H9 (cell line): ENCODE measurements around the gene AADAT. TPM values are rescaled to one million over a fixed set of nuclear protein-coding genes. Genes with fewer than 3 reads are reported as not detected.
A peak's percentile ranks its signal among the peaks of the same experiment; 100 is the strongest.

ENCODE experiments used
- DNase-seq: peaks from one replicate; pipeline ENCODE4 v3.0.0-alpha.2; 2017
- H2AFZ ChIP-seq: one replicate; pipeline ENCODE4 v1.6.1; 2013; ENCODE audit warnings: mild to moderate bottlenecking, low read length, control low read depth, moderate library complexity
- H2AK5ac ChIP-seq: 2 replicates; pipeline ENCODE4 v1.6.1; 2013; ENCODE audit warnings: low read length, control low read depth, mixed read lengths; ENCODE audit not compliant: insufficient read length
- H2BK120ac ChIP-seq: one replicate; pipeline ENCODE4 v1.6.1; 2013; ENCODE audit warnings: low read depth, mild to moderate bottlenecking, low read length, control low read depth, inconsistent platforms; ENCODE audit not compliant: poor library complexity, severe bottlenecking
- H2BK12ac ChIP-seq: 2 replicates; pipeline ENCODE4 v1.6.1; 2013; ENCODE audit warnings: low read length, control low read depth, mixed read lengths, low read depth; ENCODE audit not compliant: insufficient read length
- H2BK15ac ChIP-seq: 2 replicates; pipeline ENCODE4 v1.6.1; 2013; ENCODE audit warnings: low read depth, low read length, control low read depth
- H2BK20ac ChIP-seq: one replicate; pipeline ENCODE4 v1.6.1; 2013; ENCODE audit warnings: low read depth, mild to moderate bottlenecking, low read length, control low read depth, inconsistent platforms; ENCODE audit not compliant: poor library complexity, severe bottlenecking
- H2BK5ac ChIP-seq: 2 replicates; pipeline ENCODE4 v1.6.1; 2013; ENCODE audit warnings: low read length, control low read depth, mixed read lengths; ENCODE audit not compliant: insufficient read length
- H3K14ac ChIP-seq: 2 replicates; pipeline ENCODE4 v1.6.1; 2013; ENCODE audit warnings: low read length, control low read depth; ENCODE audit not compliant: insufficient read depth
- H3K18ac ChIP-seq: 2 replicates; pipeline ENCODE4 v1.6.1; 2013; ENCODE audit warnings: low read depth, mild to moderate bottlenecking, mixed read lengths, low read length, control low read depth; ENCODE audit not compliant: insufficient read length
- H3K23ac ChIP-seq: 2 replicates; pipeline ENCODE4 v1.6.1; 2013; ENCODE audit warnings: low read length, control low read depth, mixed read lengths, low read depth; ENCODE audit not compliant: insufficient read length
- H3K23me2 ChIP-seq: 2 replicates; pipeline ENCODE4 v1.6.1; 2013; ENCODE audit warnings: low read depth, mild to moderate bottlenecking, mixed read lengths, low read length, control low read depth; ENCODE audit not compliant: insufficient read length, poor library complexity, severe bottlenecking
- H3K27ac ChIP-seq: 2 replicates; pipeline ENCODE4 v1.5.1; 2013; ENCODE audit warnings: low read length, control low read depth, mixed read lengths, low read depth; ENCODE audit not compliant: insufficient read length
- H3K27me3 ChIP-seq: 2 replicates; pipeline ENCODE4 v1.6.1; 2013; ENCODE audit warnings: low read length, control low read depth, inconsistent platforms; ENCODE audit not compliant: insufficient read depth
- H3K4ac ChIP-seq: 2 replicates; pipeline ENCODE4 v1.6.1; 2013; ENCODE audit warnings: low read depth, mild to moderate bottlenecking, control low read depth, inconsistent platforms, low read length, moderate library complexity
- H3K4me1 ChIP-seq: 2 replicates; pipeline ENCODE4 v1.6.1; 2013; ENCODE audit warnings: low read length, control low read depth, inconsistent platforms; ENCODE audit not compliant: insufficient read depth
- H3K4me2 ChIP-seq: 2 replicates; pipeline ENCODE4 v1.6.1; 2013; ENCODE audit warnings: low read length, control low read depth, mixed read lengths; ENCODE audit not compliant: insufficient read length, insufficient read depth
- H3K56ac ChIP-seq: 2 replicates; pipeline ENCODE4 v1.6.1; 2013; ENCODE audit warnings: low read depth, mild to moderate bottlenecking, mixed read lengths, low read length, control low read depth; ENCODE audit not compliant: insufficient read length
- H3K79me1 ChIP-seq: 2 replicates; pipeline ENCODE4 v1.6.1; 2013; ENCODE audit warnings: low read depth, mild to moderate bottlenecking, moderate library complexity, low read length, control low read depth, inconsistent platforms; ENCODE audit not compliant: insufficient read depth, poor library complexity, severe bottlenecking
- H3K79me2 ChIP-seq: 2 replicates; pipeline ENCODE4 v1.6.1; 2013; ENCODE audit warnings: low read length, control low read depth, inconsistent platforms; ENCODE audit not compliant: insufficient read depth
- H3K9ac ChIP-seq: 2 replicates; pipeline ENCODE4 v1.6.1; 2013; ENCODE audit warnings: low read length, control low read depth, mixed read lengths; ENCODE audit not compliant: insufficient read length; ENCODE audit errors: extremely low read depth
- H3K9me3 ChIP-seq: one replicate; pipeline ENCODE4 v1.6.1; 2013; ENCODE audit warnings: low read depth, low read length, inconsistent platforms; ENCODE audit not compliant: control insufficient read depth
- H3T11ph ChIP-seq: one replicate; pipeline ENCODE4 v1.6.1; 2013; ENCODE audit warnings: mild to moderate bottlenecking, low read length, control low read depth, inconsistent platforms
- H4K20me1 ChIP-seq: one replicate; pipeline ENCODE4 v1.6.1; 2013; ENCODE audit not compliant: control insufficient read depth, insufficient read length, insufficient read depth
- H4K5ac ChIP-seq: 2 replicates; pipeline ENCODE4 v1.6.1; 2013; ENCODE audit warnings: low read depth, mild to moderate bottlenecking, mixed read lengths, low read length, control low read depth; ENCODE audit not compliant: insufficient read length
- H4K8ac ChIP-seq: replicated peaks from 2 replicates; pipeline ENCODE4 v1.6.1; 2013; ENCODE audit warnings: low read length, control low read depth, mixed read lengths, low read depth; ENCODE audit not compliant: insufficient read length
- H4K91ac ChIP-seq: 2 replicates; pipeline ENCODE4 v1.6.1; 2013; ENCODE audit warnings: low read depth, mild to moderate bottlenecking, moderate library complexity, mixed read lengths, low read length, control low read depth; ENCODE audit not compliant: insufficient read length
- H3K27ac Mint-ChIP-seq, 3 experiments: 2 replicates in 2 of 3; 3 replicates in 1 of 3; pipeline ENCODE4 v1.8.0; 2020 to 2021; ENCODE audit warnings: mixed read lengths in 3 of 3, mild to moderate bottlenecking in 1 of 3, moderate library complexity in 1 of 3
- H3K27me3 Mint-ChIP-seq: 2 replicates; pipeline ENCODE4 v1.8.0; 2021; ENCODE audit warnings: low read depth, mild to moderate bottlenecking, moderate library complexity, mixed read lengths
- H3K36me3 Mint-ChIP-seq, 3 experiments: 2 replicates in 2 of 3; 3 replicates in 1 of 3; pipeline ENCODE4 v1.8.0; 2020 to 2021; ENCODE audit warnings: low read depth in 3 of 3, mixed read lengths in 3 of 3; ENCODE audit not compliant: insufficient read depth in 1 of 3
- H3K4me1 Mint-ChIP-seq, 2 experiments: 2 replicates each; pipeline ENCODE4 v1.8.0; 2020; ENCODE audit warnings: mixed read lengths in 2 of 2
- H3K4me3 Mint-ChIP-seq, 2 experiments: 2 replicates in 1 of 2; 3 replicates in 1 of 2; pipeline ENCODE4 v1.8.0; 2020 to 2021; ENCODE audit warnings: mild to moderate bottlenecking in 2 of 2, mixed read lengths in 2 of 2, moderate library complexity in 1 of 2
- H3K9me3 Mint-ChIP-seq, 2 experiments: 2 replicates in 1 of 2; 3 replicates in 1 of 2; pipeline ENCODE4 v1.8.0; 2020; ENCODE audit warnings: mild to moderate bottlenecking in 2 of 2, mixed read lengths in 2 of 2, moderate library complexity in 1 of 2
- CTCF ChIP-seq: fragments of 200-600 bp; sonication (generic); conservative IDR thresholded peaks from 3 replicates; pipeline ENCODE4 v1.8.0; 2021; ENCODE audit warnings: antibody characterized with exemption, mild to moderate bottlenecking
- WGBS: extraction: QIAGEN DNeasy Blood & Tissue Kit; methylation state at CpG from one replicate; pipeline ENCODE4 v1.1.7; 2013; ENCODE audit warnings: missing lambda C conversion rate, low lambda C conversion rate, mixed read lengths; ENCODE audit not compliant: insufficient read length; ENCODE audit errors: extremely low coverage; 5-methylcytosine and 5-hydroxymethylcytosine counted together
- total RNA-seq: library from RNA; stranded (reverse); gene quantifications from 2 replicates; pipeline ENCODE4 v1.2.1, GENCODE V29; 2021

AADAT gene
- total RNA-seq, 1 experiment from 2014 or later, result 14.1 TPM

GRCh38 chr4:170110285-170110672 is 20.5 kb upstream of the AADAT start:
- no peak overlapping the region for H2BK20ac ChIP-seq
- H4K8ac ChIP-seq, result no peak overlapping the region
- no peak for TF ChIP-seq CTCF
- H4K5ac ChIP-seq, result no peak overlapping the region
- no peak overlapping the region for H3T11ph ChIP-seq
- no peak overlapping the region for H3K9ac ChIP-seq
- H3K9me3 ChIP-seq, result no peaks in the 10 kb centered on the region
- H3K4me2 ChIP-seq, result no peak overlapping the region
- H3K27ac Mint-ChIP-seq, result peak overlapping the region; percentile 89 to 93 (median 89)
- no peak overlapping the region for H4K91ac ChIP-seq
- no peak for DNase-seq
- H3K27ac ChIP-seq, result no peak overlapping the region
- no peak overlapping the region for H2AK5ac ChIP-seq
- H4K20me1 ChIP-seq, result no peaks in the 10 kb centered on the region
- WGBS, result no CpG with 5 or more reads among the region's 5 CpGs
- no peak overlapping the region for H2BK15ac ChIP-seq
- peaks cover 42 to 47% of the 10 kb centered on the region in 2 experiments for H3K4me1 Mint-ChIP-seq
- no peak overlapping the region for H3K18ac ChIP-seq
- no peak overlapping the region for H2BK5ac ChIP-seq
- H3K56ac ChIP-seq, result no peak overlapping the region
- no peaks in the 10 kb centered on the region for H3K36me3 Mint-ChIP-seq
- H3K4me3 Mint-ChIP-seq, result peak overlapping the region in 1 of 2 experiments; percentile 27; a peak in 2 of 5 replicates
- no peak overlapping the region for H2BK120ac ChIP-seq
- H3K4me1 ChIP-seq, result peaks cover 3% of the 10 kb centered on the region; the same call in 1 of the 2 replicates
- H3K79me1 ChIP-seq, result no peaks in the 10 kb centered on the region
- no peaks in the 10 kb centered on the region for H3K23me2 ChIP-seq
- no peak overlapping the region for H3K23ac ChIP-seq
- no peak overlapping the region for H2BK12ac ChIP-seq
- no peak overlapping the region for H2AFZ ChIP-seq
- no peak overlapping the region for H3K14ac ChIP-seq
- H3K27me3 Mint-ChIP-seq, result no peaks in the 10 kb centered on the region
- no peak overlapping the region for H3K4ac ChIP-seq
- no peaks in the 10 kb centered on the region for H3K27me3 ChIP-seq
- no peaks in the 10 kb centered on the region; a peak in 1 of 5 replicates for H3K9me3 Mint-ChIP-seq
- no peaks in the 10 kb centered on the region for H3K79me2 ChIP-seq
